WTC11 (cell line): Measurements from ENCODE around the gene TMEM147. TPM values are rescaled to one million over a fixed set of nuclear protein-coding genes. Genes with fewer than 3 reads are reported as not detected.

ENCODE experiments used
- ATAC-seq: fragments of 200-7000 bp; cut with Tn5 transposase; 2 replicates; pipeline ENCODE4 v1.10.0; 2021; ENCODE audit warnings: mild to moderate bottlenecking, moderate library complexity
- CTCF ChIA-PET: fragments of 300-600 bp; sonication (Branson Sonifier 250); formaldehyde crosslinking; loops from one replicate; lab custom pipeline; 2021; ENCODE audit warnings: antibody characterized with exemption; lab: Charles Lee
- POLR2A ChIA-PET: fragments of 350-600 bp; sonication (Branson Sonifier 250); formaldehyde crosslinking; loops from one replicate; lab custom pipeline; 2021; ENCODE audit warnings: antibody characterized with exemption; lab: Charles Lee
- DNase-seq: peaks from one replicate; pipeline ENCODE4 v3.0.0; 2021; ENCODE audit warnings: low spot score
- H3K27ac Mint-ChIP-seq: 2 replicates; pipeline ENCODE4 v1.8.0; 2021; ENCODE audit warnings: mixed read lengths
- H3K27me3 Mint-ChIP-seq: 2 replicates; pipeline ENCODE4 v1.8.0; 2021; ENCODE audit warnings: low read depth, mild to moderate bottlenecking, moderate library complexity, mixed read lengths
- H3K36me3 Mint-ChIP-seq: 2 replicates; pipeline ENCODE4 v1.8.0; 2021; ENCODE audit warnings: mixed read lengths
- H3K4me1 Mint-ChIP-seq: 2 replicates; pipeline ENCODE4 v1.8.0; 2022; ENCODE audit warnings: mixed read lengths
- H3K4me3 Mint-ChIP-seq: 2 replicates; pipeline ENCODE4 v1.8.0; 2021; ENCODE audit warnings: mild to moderate bottlenecking, moderate library complexity, mixed read lengths
- H3K9me3 Mint-ChIP-seq: 2 replicates; pipeline ENCODE4 v1.8.0; 2021; ENCODE audit warnings: mixed read lengths
- CBFB ChIP-seq: sonication (generic); formaldehyde crosslinking; IDR thresholded peaks from 2 replicates; pipeline ENCODE4 v1.8.1; 2022; ENCODE audit warnings: mild to moderate bottlenecking, low read depth, missing genetic modification reagents
- ESRRA ChIP-seq: sonication (generic); formaldehyde crosslinking; IDR thresholded peaks from 2 replicates; pipeline ENCODE4 v1.8.1; 2022; ENCODE audit warnings: mild to moderate bottlenecking, missing genetic modification reagents, borderline replicate concordance
- FOXJ3 ChIP-seq: sonication (generic); formaldehyde crosslinking; IDR thresholded peaks from 2 replicates; pipeline ENCODE4 v1.9.0; 2021; ENCODE audit warnings: missing genetic modification reagents, mild to moderate bottlenecking, borderline replicate concordance
- FOXK1 ChIP-seq: sonication (generic); formaldehyde crosslinking; IDR thresholded peaks from 2 replicates; pipeline ENCODE4 v1.8.0; 2022; ENCODE audit warnings: mild to moderate bottlenecking, moderate library complexity, missing genetic modification reagents
- GTF2I ChIP-seq: fragments of 250-450 bp; sonication (Bioruptor Pico); conservative IDR thresholded peaks from 2 replicates; pipeline ENCODE4 v1.4.0; 2021; ENCODE audit warnings: mild to moderate bottlenecking
- JUN ChIP-seq: sonication (generic); formaldehyde crosslinking; IDR thresholded peaks from 2 replicates; pipeline ENCODE4 v1.8.0; 2023; ENCODE audit warnings: mild to moderate bottlenecking, missing genetic modification reagents
- NFE2L1 ChIP-seq: sonication (generic); formaldehyde crosslinking; IDR thresholded peaks from 2 replicates; pipeline ENCODE4 v1.8.1; 2023; ENCODE audit warnings: missing genetic modification reagents
- NFYB ChIP-seq: sonication (generic); formaldehyde crosslinking; conservative IDR thresholded peaks from 2 replicates; pipeline ENCODE4 v1.8.0; 2022; ENCODE audit warnings: low read depth, missing genetic modification reagents
- SP1 ChIP-seq: sonication (generic); formaldehyde crosslinking; conservative IDR thresholded peaks from 2 replicates; pipeline ENCODE4 v1.8.1; 2022; ENCODE audit warnings: missing genetic modification reagents
- TCF7 ChIP-seq: sonication (generic); formaldehyde crosslinking; IDR thresholded peaks from 2 replicates; pipeline ENCODE4 v1.8.0; 2022; ENCODE audit warnings: mild to moderate bottlenecking, low read depth, missing genetic modification reagents, moderate library complexity
- ZNF121 ChIP-seq: sonication (generic); formaldehyde crosslinking; IDR thresholded peaks from 2 replicates; pipeline ENCODE4 v1.8.0; 2023; ENCODE audit warnings: missing genetic modification reagents
- ZNF138 ChIP-seq: sonication (generic); formaldehyde crosslinking; conservative IDR thresholded peaks from 2 replicates; pipeline ENCODE4 v1.8.1; 2022; ENCODE audit warnings: mild to moderate bottlenecking, moderate library complexity, missing genetic modification reagents
- ZNF263 ChIP-seq: sonication (generic); formaldehyde crosslinking; IDR thresholded peaks from 2 replicates; pipeline ENCODE4 v1.8.1; 2022; ENCODE audit warnings: low read depth, mild to moderate bottlenecking, moderate library complexity, missing genetic modification reagents
- ZNF396 ChIP-seq: fragments of 250-450 bp; sonication (Bioruptor Pico); IDR thresholded peaks from 2 replicates; pipeline ENCODE4 v1.8.0; 2021; ENCODE audit warnings: mild to moderate bottlenecking, moderate library complexity, borderline replicate concordance
- ZNF416 ChIP-seq: fragments of 250-450 bp; sonication (Bioruptor Pico); IDR thresholded peaks from 2 replicates; pipeline ENCODE4 v1.9.0; 2021; ENCODE audit warnings: mild to moderate bottlenecking, inconsistent platforms
- ZNF671 ChIP-seq: fragments of 250-450 bp; sonication (Bioruptor Pico); IDR thresholded peaks from 2 replicates; pipeline ENCODE4 v1.8.0; 2021; ENCODE audit warnings: mild to moderate bottlenecking
- total RNA-seq: library from RNA; stranded (reverse); gene quantifications from 3 replicates; pipeline ENCODE4 v1.2.3, GENCODE V29; 2021
- TF ChIP-seq, protein P1 (sequence below): sonication (generic); formaldehyde crosslinking; IDR thresholded peaks from 2 replicates; pipeline ENCODE4 v1.8.0; 2022; ENCODE audit warnings: missing genetic modification reagents
- TF ChIP-seq, protein P2 (sequence below): sonication (generic); formaldehyde crosslinking; IDR thresholded peaks from 2 replicates; pipeline ENCODE4 v1.8.0; 2022; ENCODE audit warnings: mild to moderate bottlenecking, missing genetic modification reagents
- TF ChIP-seq, protein P3 (sequence below): sonication (generic); formaldehyde crosslinking; IDR thresholded peaks from 2 replicates; pipeline ENCODE4 v1.8.1; 2023; ENCODE audit warnings: mild to moderate bottlenecking, missing genetic modification reagents
- TF ChIP-seq, protein P4 (sequence below): sonication (generic); formaldehyde crosslinking; IDR thresholded peaks from 2 replicates; pipeline ENCODE4 v1.8.1; 2023; ENCODE audit warnings: mild to moderate bottlenecking, missing genetic modification reagents, borderline replicate concordance

Gene TMEM147
- total RNA-seq, 1 experiment from 2014 or later, result 135 TPM

DNA sequence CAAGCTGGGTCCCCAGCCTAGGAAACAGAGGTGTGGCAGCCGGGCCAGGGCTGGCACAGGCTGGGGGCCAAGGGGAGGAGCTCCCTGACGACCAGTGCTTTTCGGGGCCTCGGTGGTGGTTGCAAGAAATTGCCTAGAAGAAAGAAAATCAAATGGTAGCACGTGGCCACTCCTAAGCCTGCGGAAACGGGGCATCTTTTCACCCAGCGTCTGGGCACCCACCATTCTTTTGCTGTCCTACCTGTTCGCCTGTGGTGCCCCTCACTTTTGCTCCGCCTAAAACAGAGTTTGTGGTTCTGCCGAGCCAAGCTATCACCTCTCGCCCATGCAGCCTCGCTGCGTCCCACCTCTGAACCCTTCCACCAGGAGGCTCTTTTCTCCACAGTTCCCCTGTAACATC lies 48.0 kb upstream of the TMEM147 start (continued):
- TF ChIP-seq, protein P1, sequence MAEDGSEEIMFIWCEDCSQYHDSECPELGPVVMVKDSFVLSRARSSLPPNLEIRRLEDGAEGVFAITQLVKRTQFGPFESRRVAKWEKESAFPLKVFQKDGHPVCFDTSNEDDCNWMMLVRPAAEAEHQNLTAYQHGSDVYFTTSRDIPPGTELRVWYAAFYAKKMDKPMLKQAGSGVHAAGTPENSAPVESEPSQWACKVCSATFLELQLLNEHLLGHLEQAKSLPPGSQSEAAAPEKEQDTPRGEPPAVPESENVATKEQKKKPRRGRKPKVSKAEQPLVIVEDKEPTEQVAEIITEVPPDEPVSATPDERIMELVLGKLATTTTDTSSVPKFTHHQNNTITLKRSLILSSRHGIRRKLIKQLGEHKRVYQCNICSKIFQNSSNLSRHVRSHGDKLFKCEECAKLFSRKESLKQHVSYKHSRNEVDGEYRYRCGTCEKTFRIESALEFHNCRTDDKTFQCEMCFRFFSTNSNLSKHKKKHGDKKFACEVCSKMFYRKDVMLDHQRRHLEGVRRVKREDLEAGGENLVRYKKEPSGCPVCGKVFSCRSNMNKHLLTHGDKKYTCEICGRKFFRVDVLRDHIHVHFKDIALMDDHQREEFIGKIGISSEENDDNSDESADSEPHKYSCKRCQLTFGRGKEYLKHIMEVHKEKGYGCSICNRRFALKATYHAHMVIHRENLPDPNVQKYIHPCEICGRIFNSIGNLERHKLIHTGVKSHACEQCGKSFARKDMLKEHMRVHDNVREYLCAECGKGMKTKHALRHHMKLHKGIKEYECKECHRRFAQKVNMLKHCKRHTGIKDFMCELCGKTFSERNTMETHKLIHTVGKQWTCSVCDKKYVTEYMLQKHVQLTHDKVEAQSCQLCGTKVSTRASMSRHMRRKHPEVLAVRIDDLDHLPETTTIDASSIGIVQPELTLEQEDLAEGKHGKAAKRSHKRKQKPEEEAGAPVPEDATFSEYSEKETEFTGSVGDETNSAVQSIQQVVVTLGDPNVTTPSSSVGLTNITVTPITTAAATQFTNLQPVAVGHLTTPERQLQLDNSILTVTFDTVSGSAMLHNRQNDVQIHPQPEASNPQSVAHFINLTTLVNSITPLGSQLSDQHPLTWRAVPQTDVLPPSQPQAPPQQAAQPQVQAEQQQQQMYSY (CRISPR knock-in tag), result no peak
- TF ChIP-seq NFYB (CRISPR knock-in tag), result no peak
- TF ChIP-seq, protein P2, sequence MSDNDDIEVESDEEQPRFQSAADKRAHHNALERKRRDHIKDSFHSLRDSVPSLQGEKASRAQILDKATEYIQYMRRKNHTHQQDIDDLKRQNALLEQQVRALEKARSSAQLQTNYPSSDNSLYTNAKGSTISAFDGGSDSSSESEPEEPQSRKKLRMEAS (CRISPR knock-in tag), result no peak

DNA sequence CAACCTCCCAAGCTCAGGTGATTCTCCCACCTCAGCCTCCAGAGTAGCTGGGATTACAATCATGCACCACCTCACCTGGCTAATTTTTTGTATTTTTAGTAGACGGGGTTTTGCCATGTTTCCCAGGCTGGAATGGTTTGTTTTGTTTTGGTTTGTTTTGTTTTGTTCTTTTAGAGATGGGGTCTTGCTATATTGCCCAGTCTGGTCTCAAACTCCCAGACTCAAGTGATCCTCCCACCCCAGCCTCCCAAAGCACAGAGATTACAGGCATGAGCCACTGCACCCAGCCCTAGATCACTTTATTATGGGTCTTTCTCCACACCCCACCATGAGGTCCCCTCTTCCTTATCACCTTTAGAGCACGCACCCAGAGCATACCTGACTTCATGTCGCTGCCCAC lies 47.2 kb upstream of the TMEM147 start:
- DNase-seq, result no peak
- TF ChIP-seq ZNF121 (CRISPR knock-in tag) (peak; percentile 77), ZNF671 (CRISPR knock-in tag) (no peak)
- ChIA-PET CTCF (interaction anchor here (0.6 to 1.4 kb wide), 6 partner anchors 30 to 431 kb away, joined by 3 to 4 read pairs (median 3); no protein-coding TSS in a partner anchor), POLR2A (no interaction called here)
- H3K36me3 Mint-ChIP-seq, result peaks cover 50% of the 10 kb centered on the region
- no peaks in the 10 kb centered on the region; the same call in 1 of the 2 replicates for H3K27me3 Mint-ChIP-seq
- peak overlapping the region; percentile 47; the same call in 1 of the 2 replicates for H3K27ac Mint-ChIP-seq
- no peak for ATAC-seq
- no peaks in the 10 kb centered on the region for H3K9me3 Mint-ChIP-seq
- no peak overlapping the region for H3K4me3 Mint-ChIP-seq
- peaks cover 9% of the 10 kb centered on the region for H3K4me1 Mint-ChIP-seq

DNA sequence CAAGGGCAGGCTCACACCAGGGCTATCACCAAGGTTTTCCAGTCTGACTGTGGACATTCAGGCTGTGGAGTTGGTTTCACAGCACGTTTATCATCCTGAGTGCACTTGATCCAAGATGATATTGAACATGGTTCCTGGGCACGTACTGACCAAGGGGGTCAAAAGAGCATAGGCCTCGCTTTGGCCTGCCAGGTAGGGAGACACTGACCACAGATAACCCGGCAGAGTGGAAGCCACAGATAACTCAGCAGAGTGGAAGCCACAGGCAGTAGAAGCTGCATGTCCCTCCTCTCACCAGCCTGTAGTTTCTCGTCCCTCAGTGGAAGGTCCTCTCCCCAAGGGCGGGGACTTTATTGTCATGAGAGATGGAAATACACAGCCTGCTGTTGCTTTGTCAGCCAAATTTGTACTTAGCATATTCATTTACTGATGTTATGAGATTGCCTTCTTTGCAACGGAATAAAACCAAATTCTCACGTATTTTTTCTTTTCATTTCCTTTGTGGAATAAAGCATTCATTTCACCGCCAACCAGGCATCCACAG lies 46.4 kb upstream of the TMEM147 start:
- Mint-ChIP-seq H3K4me3 (no peak overlapping the region), H3K9me3 (no peaks in the 10 kb centered on the region), H3K4me1 (peaks cover 9% of the 10 kb centered on the region), H3K27me3 (no peaks in the 10 kb centered on the region; the same call in 1 of the 2 replicates), H3K27ac (peak overlapping the region; percentile 65; the same call in 1 of the 2 replicates), H3K36me3 (peaks cover 54% of the 10 kb centered on the region)
- POLR2A ChIA-PET, result interaction anchor here (1.0 kb wide), 1 partner anchor 12 kb away, joined by 3 read pairs; no protein-coding TSS in a partner anchor
- ATAC-seq, result no peak
- DNase-seq, result no peak
- CTCF ChIA-PET, result no interaction called here
- TF ChIP-seq ZNF138 (CRISPR knock-in tag), result no peak
- TF ChIP-seq ZNF263 (CRISPR knock-in tag), result no peak
- TF ChIP-seq, protein P3, sequence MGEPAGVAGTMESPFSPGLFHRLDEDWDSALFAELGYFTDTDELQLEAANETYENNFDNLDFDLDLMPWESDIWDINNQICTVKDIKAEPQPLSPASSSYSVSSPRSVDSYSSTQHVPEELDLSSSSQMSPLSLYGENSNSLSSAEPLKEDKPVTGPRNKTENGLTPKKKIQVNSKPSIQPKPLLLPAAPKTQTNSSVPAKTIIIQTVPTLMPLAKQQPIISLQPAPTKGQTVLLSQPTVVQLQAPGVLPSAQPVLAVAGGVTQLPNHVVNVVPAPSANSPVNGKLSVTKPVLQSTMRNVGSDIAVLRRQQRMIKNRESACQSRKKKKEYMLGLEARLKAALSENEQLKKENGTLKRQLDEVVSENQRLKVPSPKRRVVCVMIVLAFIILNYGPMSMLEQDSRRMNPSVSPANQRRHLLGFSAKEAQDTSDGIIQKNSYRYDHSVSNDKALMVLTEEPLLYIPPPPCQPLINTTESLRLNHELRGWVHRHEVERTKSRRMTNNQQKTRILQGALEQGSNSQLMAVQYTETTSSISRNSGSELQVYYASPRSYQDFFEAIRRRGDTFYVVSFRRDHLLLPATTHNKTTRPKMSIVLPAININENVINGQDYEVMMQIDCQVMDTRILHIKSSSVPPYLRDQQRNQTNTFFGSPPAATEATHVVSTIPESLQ (CRISPR knock-in tag), result no peak
- no peak for TF ChIP-seq TCF7
- TF ChIP-seq NFYB (CRISPR knock-in tag), result no peak
- no peak for TF ChIP-seq ZNF416 (CRISPR knock-in tag)
- no peak for TF ChIP-seq CBFB
- no peak for TF ChIP-seq FOXJ3 (CRISPR knock-in tag)
- TF ChIP-seq ESRRA, result no peak
- TF ChIP-seq NFE2L1, result no peak
- no peak for TF ChIP-seq SP1 (CRISPR knock-in tag)
- TF ChIP-seq, protein P4, sequence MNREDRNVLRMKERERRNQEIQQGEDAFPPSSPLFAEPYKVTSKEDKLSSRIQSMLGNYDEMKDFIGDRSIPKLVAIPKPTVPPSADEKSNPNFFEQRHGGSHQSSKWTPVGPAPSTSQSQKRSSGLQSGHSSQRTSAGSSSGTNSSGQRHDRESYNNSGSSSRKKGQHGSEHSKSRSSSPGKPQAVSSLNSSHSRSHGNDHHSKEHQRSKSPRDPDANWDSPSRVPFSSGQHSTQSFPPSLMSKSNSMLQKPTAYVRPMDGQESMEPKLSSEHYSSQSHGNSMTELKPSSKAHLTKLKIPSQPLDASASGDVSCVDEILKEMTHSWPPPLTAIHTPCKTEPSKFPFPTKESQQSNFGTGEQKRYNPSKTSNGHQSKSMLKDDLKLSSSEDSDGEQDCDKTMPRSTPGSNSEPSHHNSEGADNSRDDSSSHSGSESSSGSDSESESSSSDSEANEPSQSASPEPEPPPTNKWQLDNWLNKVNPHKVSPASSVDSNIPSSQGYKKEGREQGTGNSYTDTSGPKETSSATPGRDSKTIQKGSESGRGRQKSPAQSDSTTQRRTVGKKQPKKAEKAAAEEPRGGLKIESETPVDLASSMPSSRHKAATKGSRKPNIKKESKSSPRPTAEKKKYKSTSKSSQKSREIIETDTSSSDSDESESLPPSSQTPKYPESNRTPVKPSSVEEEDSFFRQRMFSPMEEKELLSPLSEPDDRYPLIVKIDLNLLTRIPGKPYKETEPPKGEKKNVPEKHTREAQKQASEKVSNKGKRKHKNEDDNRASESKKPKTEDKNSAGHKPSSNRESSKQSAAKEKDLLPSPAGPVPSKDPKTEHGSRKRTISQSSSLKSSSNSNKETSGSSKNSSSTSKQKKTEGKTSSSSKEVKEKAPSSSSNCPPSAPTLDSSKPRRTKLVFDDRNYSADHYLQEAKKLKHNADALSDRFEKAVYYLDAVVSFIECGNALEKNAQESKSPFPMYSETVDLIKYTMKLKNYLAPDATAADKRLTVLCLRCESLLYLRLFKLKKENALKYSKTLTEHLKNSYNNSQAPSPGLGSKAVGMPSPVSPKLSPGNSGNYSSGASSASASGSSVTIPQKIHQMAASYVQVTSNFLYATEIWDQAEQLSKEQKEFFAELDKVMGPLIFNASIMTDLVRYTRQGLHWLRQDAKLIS (CRISPR knock-in tag), result no peak
- TF ChIP-seq ZNF396, result no peak
- TF ChIP-seq JUN (CRISPR knock-in tag), result no peak
- no peak for TF ChIP-seq FOXK1 (CRISPR knock-in tag)
- TF ChIP-seq GTF2I (CRISPR knock-in tag), result no peak
- TF ChIP-seq, protein P1 (CRISPR knock-in tag), result no peak
